DMS153 treated with DMSO at 0.1 percent for 48 hours (cell line): Measurements from ENCODE around the gene TINAGL1.

Source experiments
- DNase-seq: peaks from one replicate; lab custom pipeline; 2025; ENCODE audit not compliant: unreplicated experiment; lab: John Stamatoyannopoulos, UW

The TINAGL1 gene

GRCh38 chr1:31625561-31626222, 49.4 kb downstream of the TINAGL1 start:
- no peak for DNase-seq

GRCh38 chr1:31626223-31627207, 50.2 kb downstream of the TINAGL1 start:
- DNase-seq = no peak

- no peak for DNase-seq
These were observed 51.1 kb downstream of the TINAGL1 start for GRCh38 chr1:31627301-31627929.

GRCh38 chr1:31627930-31628559, 51.7 kb downstream of the TINAGL1 start:
- DNase-seq = no peak

GRCh38 chr1:31628931-31629556, 52.7 kb downstream of the TINAGL1 start:
- DNase-seq = no peak

DNA sequence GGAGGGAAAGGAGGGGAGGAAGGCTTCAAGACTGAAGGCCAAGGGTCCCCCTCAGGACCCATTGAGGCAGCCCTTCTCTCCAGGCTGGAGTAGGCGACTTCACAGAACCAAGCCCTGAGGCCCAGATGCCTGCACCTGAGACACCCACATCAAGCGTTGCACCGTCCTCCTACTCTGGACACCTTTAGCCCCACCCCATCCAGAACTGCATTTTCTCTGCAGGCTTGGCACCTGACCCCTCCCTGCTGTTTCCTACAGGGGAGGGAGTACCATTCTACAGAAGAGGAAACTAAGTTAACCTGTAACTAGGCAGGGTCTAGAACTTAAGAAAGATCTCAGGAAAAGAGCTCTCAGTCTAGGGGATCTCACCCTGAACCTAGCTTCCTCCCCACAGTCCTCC, 56.3 kb downstream of the TINAGL1 start:
- no peak for DNase-seq

DNA sequence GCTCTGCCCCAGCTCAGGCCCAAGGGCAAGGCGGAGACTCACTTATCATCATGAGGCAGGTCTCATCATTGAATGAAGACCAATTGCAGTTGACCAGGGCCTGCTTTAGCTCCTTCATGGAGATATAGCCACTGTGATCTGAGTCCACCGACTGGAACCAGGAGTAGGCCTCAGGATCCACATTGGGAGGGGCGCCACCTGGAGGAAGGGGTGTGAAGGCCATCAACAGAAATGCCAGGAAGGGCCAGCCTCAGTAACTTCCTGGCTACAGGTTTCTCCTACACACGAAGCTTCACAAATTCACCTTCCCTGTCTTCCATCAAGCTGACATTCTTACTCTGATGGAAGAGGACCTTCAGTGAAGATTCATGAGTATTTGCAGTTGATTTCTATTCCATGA, 56.8 kb downstream of the TINAGL1 start:
- no peak for DNase-seq
